Measurements from ENCODE around the gene KLHL28. TPM values are rescaled to one million over a fixed set of nuclear protein-coding genes. Genes with fewer than 3 reads are reported as not detected.
"Not testable (repeated sequence)": the region's sequence is repeated elsewhere in the genome, so short reads cannot be mapped to it uniquely, and the experiment has no call there.

The KLHL28 gene
- total RNA-seq, 1 experiment from 2014 or later, result 6.3 TPM

DNA sequence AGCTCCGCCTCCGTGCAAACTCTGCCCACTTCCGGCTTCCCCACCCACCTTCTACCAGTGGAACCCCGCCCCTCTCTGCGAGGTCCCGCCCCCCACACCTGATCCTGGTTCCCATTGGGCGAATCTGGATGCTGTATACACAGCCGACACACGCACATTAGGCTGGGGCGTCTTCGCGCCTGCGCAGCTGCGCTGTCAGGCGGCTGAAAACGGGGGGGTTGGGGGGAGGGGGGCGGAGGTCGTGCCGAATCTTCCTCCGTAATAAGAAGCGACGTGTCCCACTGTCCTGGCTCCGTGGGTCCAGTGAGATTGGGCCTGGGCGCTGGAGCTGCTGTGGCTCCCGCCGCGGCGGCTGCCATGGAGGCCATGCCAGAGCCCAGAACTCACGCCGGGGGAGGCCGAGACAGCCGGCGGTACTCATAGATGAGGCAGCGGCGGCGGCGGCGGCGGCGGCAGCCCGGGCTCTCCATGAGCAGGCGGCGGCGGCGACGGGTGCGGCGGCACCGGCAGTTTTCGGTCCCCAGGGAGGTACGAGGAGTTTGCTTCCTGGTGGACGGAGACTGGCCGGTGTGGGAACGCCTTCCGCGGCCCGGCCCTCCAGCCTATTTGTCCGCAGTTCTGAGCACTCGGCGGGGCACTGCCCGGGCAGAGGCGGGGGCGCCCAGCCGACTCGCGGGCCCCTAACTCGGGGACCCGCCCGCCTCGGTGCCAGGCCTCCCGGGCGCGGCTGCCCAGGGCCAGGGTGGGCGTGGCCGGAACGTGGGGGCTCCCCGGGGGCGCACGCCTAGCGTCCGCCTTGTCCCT, 64.5 kb downstream of the KLHL28 start:
- DNase-seq (ENCODE audit: low read depth), result peak; percentile 97

DNA sequence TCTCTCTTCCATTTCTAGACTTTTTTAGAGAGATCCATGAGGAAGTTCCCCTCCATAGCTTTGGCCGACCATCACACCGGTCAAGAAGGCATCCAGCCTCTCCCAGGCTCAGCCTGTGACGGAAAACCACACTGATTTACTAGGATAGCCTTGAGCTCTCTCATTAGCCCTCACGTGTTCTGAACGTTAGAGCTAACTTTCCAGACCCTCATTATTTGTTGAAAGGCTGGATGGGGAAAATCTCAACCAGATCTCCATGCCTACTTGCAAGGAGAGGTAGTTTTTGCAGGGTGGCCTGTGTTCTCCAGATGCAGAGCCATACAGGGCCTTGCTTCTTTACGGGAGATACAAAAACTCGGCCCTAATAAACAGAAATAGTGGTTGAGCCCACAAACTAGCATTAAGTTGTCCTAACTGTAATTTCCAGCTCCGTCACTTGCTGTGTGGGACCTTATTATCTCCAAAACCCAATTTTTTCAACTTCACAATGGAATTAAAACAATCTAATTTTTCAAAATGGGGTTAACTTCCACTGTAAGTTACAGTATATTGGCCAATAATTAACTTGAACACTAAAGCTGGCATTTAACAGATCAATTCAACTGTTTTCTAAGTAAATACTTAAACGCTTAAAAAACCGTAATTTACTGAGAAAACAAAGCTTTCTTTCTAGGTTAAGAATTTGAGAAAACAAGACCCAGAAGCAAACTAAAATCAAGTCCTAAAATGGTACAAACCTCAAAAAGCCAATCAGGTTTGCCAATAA, 65.3 kb downstream of the KLHL28 start:
- no peak for DNase-seq (ENCODE audit: low read depth)

- DNase-seq (ENCODE audit: low read depth), result no peak
Observed at GRCh38 chr14:44895716-44896115, 66.0 kb downstream of the KLHL28 start.

DNA sequence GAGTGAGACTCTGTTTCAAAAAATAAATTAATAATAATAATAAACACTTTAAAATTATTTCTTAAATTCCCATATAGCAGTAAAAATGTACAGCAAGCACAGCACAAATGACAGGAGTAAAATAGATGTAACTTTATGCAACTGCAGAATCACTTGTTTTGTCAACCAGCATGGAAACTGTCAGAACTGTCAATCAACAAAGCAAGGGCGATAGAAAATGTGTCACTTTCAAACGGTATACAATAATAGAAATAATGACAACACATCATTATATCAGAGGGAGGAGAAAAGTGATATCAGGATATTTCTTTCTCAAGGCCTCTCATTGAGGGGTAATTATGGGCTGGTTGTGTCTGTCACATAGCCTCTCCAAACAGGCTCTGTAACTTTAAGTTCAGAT, 68.2 kb downstream of the KLHL28 start:
- DNase-seq (ENCODE audit: low read depth), result no peak

DNA sequence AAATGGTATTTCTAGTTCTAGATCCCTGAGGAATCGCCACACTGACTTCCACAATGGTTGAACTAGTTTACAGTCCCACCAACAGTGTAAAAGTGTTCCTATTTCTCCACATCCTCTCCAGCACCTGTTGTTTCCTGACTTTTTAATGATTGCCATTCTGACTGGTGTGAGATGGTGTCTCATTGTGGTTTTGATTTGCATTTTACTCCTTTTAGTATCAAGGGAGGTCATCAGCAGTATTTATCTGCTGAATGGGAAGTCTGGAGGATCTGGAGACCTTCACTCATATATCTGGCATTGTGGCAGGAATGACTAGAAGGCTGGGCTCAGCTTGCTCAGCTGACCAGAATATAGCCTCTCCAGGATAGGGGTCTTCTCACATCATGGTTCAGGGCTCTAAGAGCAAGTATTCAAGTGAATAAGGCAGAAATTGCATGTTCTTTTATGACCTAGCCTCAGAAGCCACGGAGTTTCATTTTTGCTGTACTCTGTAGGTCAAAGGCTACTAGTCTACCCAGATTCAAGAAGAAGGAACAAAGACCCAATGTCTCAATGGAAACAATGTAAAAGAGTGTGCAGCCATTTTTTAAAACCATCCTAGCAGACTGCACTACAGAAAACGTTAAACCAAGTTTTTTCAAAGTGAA, 69.9 kb downstream of the KLHL28 start:
- not testable (repeated sequence) for DNase-seq (ENCODE audit: low read depth)

- DNase-seq (ENCODE audit: low read depth), result no peak
Observed at GRCh38 chr14:44889595-44890471, 71.9 kb downstream of the KLHL28 start.

GRCh38 chr14:44887596-44887955, 74.2 kb downstream of the KLHL28 start:
- DNase-seq (ENCODE audit: low read depth), result no peak

DNA sequence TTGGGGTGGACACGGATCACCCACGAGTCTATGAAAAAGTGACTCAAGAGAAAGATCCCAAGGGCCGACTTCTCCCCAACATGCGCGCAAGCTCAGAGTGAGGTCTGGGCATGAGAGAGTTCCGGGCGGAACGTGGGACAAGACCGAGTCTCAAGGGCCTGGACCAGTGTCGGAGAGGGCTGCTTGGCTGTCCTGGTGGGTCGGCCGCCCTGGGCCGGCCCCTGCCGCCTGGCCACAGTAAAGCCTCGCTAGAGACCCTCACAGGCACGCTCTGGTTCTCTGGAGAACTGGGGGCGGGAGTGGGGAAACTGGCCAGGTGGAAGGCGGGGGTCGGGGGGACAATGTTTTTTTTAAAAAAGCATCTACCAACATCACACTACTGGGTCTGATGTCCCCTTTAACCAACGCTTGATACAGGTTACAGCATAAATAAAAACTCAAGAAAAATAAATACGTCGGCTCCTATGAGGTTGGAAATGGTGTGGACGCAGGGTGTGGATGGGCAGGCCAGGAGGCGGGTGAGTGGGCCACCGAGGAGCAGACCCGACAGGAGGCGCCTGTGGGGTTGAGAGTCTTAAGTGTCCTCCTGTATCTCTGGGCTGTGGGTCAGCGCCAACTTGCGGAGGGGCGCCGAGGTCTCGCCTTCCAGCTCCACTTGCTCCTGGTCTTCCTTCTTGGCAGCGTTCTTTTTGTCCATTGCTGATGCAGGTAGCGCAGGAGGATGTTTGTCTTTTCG, 74.7 kb downstream of the KLHL28 start:
- DNase-seq (ENCODE audit: low read depth), result no peak

DNA sequence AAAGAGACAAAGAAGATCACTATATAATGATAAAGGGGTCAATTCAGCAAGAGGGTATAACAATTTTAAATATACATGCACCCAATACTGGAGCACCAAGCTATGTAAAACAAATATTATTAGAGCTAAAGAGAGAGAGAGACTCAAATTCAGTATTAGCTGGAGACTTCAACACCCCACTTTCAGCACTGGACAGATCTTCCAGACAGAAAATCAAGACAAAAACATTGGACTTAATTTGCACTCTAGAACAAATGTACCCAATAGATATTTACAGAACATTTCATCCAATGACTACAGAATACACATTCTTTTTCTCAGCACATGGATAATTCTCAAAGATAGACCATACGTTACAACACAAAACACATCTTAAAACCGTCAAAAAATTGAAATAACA, 81.0 kb downstream of the KLHL28 start:
- DNase-seq (ENCODE audit: low read depth), result no peak

Other genes starting within 250 kb of the KLHL28 start
- gene TOGARAM1, start 243 bp upstream of the KLHL28 start, total RNA-seq (2014; rRNA removed; shearing (Covaris generic)), result 9.4 and 13.6 TPM in 2 replicates
- gene PRPF39, start 122.2 kb upstream of the KLHL28 start, total RNA-seq (2014; rRNA removed; shearing (Covaris generic)), result 19.1 and 22.2 TPM in 2 replicates
- gene FKBP3, start 172.5 kb upstream of the KLHL28 start, total RNA-seq (2014; rRNA removed; shearing (Covaris generic)), result 47.0 and 64.6 TPM in 2 replicates
- gene FANCM, start 174.0 kb upstream of the KLHL28 start, total RNA-seq (2014; rRNA removed; shearing (Covaris generic)), result 15.9 and 20.1 TPM in 2 replicates